HG03025 (cell line): Measurements from ENCODE around the gene IL17C.

ENCODE experiments used
- ATAC-seq: cut with Tn5 transposase; IDR thresholded peaks from one replicate; pipeline ENCODE4 v1.9.1; 2021; ENCODE audit warnings: mild to moderate bottlenecking, moderate library complexity; ENCODE audit not compliant: unreplicated experiment, low FRiP score

Gene IL17C

DNA sequence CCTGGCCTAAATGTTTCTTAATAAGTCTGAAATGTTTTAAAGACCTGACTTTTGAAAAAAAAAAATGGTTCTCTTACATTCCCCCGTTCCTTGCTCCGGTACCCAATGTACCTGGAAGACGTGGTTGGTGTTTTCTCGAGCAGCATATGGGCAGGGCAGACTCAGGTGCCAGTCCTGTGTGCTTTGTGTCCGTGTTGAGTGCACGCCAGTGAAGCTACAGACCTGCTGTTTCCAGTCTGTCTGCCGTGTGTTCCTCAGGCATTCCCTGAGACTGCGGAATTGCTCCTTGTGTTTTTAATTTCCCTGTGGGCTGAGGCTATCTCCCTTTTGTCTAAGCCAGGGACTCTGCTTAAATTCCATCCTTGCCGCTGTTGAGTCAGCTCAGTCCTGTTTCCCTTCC lies 11.7 kb upstream of the IL17C start:
- no peak for ATAC-seq

DNA sequence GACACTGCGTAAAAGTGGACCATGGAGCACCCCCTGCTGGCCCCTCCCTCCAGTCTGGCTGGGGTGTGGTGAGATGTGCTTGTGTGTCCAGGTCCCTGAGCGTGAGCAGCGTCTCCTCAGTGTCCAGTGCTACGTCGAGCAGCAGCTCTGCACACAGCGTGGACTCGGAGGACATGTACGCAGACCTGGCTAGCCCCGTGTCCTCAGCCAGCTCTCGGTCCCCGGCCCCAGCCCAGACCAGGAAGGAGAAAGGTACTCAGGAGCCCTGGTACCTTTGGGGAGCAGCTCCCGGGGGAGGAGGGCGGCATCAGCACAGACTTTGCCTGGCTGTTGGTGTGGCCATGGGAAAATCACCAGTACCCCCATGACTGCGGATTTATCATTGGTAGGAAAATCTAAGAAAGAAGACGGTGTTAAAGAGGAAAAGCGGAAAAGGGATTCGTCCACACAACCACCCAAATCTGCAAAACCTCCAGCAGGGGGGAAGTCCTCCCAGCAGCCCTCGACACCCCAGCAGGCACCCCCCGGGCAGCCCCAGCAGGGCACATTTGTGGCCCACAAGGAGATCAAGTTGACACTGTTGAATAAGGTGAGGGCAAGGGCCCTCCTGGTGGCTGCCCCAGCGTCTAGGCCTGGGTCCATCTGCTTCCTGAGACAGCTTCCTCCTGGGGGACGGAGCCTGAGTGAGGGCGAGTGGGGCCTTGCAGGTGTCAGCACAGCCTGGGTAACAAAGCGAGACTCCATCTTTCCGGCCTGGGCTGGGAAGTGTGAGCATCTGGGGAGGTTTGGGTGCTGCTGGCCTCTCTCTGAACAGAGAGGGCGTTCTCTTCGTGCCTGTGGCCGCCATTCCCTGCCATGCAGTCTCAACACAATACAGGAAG lies 10.6 kb upstream of the IL17C start:
- ATAC-seq = no peak

DNA sequence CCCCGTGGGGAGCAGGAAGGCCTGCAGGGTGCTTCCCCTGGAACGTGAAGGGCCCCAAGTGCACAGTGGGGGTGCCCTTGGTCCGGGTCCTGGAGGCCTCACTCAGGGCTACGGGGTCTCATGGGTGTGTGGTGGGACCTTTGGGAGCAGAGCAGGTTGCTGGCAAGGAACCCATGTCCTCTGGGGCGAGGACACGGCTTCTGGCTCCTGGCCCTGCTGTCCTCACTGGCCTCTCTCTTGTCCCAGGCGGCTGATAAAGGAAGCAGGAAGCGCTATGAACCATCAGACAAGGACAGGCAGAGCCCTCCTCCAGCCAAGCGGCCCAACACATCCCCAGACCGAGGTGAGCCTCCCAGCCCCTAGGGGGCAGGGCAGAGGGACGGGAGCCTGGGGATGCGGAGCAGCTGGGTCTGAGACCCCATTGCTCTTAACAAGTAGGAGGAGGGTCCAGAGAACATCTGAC lies 9.8 kb upstream of the IL17C start:
- no peak for ATAC-seq

DNA sequence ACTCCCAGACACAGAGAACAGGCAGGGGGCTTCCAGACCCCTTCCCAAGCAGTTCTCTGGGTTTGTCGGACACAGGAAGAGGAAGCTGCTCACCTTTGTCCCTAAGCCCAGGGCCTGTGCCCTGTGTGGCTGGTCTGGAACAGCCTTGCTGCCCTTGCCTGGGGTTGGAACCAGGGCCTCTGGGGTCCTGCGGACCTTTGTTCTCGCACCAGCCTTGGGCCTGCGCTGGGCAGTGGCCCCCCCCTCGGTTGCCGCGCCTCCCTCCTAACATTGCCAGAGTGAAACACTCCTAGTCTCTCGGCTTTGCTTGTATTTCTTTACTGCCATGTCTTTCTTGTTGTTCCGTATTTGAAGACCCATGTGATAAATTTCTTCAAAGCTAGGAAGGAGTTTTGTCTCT lies 8.5 kb upstream of the IL17C start:
- no peak for ATAC-seq

DNA sequence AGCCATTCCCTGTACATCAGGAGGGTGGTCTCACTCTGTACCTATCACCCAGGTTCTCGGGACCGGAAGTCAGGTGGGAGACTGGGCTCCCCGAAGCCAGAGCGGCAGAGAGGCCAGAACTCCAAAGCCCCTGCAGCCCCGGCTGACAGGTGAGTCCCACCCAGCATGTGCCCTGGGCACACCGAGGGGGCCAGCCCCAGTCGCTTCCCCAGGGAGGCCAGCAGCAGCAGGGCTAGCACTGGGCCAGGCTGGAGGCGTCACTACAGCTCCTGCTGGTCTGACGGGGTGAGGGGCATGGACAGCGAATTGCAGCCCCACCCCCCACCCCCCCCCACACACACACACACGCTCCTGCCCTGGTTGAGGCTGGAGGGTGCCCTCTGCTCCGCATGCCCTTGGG lies 7.9 kb upstream of the IL17C start:
- ATAC-seq = no peak

DNA sequence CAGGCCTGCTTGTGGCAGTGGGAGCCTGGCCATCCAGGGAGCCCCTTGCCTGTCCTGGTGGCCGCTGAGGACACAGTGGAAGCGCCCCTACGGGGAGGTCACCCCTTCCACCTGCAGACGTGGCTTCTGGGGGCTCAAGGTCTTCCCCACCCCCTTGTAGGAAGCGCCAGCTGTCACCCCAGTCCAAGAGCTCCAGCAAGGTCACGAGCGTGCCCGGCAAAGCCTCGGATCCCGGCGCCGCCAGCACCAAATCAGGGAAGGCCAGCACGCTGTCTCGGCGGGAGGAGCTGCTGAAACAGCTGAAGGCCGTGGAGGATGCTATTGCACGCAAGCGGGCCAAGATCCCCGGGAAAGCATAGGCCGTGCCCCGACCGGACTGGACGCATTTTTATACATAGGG lies 7.4 kb upstream of the IL17C start:
- ATAC-seq = no peak

DNA sequence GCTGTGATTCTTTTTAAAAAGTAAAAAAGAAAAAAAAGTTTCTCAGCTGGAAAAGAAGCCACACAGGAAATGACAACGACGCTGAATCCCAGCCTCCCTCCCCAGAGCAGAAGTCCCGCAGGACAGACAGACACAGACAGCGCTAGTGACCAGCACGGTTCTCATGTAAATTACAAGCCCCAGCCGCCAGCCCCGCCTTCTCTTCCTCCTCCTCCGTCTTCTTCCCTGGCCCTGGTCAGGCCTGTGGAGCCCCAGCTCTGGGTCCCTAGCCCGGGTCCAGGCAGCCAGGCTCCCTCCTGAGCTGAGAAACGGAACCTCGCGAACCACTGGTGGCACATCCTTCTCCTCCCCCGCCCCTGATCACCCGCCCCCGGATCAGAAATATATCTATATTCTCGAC lies 7.0 kb upstream of the IL17C start:
- no peak for ATAC-seq

DNA sequence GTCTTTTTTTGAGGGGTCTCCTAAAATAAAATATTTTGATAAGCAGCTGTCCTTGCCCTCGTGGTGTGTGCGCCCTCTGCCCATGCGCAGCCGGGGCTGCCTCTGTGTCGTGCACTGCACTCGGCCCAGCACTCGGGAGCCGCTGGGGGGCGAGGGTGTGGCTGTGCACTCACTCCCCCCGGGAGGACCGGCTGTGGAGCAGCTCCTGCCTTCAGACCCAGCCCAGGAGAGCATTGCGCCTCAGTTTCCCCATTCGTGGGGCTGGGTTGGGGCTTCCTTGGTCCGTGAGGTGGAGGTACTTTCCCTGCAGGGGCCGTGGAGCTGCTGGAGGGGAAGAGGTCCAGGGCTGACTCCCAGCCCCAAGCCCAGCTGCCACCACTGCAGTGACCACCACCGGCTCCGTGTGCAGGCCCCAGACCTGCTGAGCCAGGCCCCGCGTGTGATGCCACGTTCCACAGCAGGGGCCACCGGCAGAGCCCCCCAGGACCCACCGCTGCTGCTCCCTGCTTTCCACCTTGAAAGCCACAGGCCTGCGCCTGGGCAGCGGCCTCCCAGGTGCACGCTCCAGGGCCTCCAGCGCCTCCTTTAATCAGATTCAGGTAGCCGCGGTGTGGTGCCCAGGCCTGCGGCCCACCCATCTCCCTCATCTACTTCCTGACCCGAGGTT lies 6.3 kb upstream of the IL17C start:
- ATAC-seq = no peak

DNA sequence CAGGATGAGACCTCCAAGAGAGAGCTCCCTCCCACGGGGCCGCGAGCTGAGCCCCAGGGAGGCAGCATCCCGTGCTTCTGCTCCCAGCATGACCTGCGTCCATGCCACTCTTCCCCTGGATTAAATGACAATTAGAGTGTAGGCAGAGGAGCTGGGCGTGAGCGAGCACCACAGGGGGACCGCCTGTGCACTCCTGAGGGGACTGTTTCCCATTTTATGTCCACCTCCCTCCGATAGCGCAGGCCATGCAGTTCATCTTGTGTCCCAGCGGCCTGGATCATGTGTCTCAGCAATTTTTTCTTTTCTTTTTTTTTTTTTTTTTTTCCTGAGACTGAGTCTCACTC lies 5.8 kb upstream of the IL17C start:
- ATAC-seq = no peak

DNA sequence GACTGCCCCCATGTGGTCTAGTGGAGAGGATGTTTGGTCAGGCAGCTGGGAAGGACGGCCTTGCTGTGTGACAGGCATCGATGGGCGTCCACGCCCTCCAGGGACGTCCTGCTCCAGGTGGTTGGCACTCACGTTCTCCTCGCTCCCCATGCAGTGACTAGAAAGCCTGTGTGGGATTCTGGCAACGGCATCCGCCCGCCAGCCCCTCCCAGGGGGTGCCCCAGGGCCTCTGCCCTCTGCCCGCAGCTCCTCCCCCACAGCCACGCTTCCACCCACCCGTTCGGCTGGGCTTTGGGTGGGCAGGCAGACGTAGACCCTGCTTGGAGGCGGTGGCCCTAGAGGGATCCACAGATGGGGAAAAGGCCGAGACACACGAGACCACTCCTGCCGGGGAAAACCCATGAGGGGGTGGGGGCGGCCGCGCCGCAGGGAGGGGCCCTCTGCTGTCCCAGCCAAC lies 4.7 kb upstream of the IL17C start:
- ATAC-seq = no peak

DNA sequence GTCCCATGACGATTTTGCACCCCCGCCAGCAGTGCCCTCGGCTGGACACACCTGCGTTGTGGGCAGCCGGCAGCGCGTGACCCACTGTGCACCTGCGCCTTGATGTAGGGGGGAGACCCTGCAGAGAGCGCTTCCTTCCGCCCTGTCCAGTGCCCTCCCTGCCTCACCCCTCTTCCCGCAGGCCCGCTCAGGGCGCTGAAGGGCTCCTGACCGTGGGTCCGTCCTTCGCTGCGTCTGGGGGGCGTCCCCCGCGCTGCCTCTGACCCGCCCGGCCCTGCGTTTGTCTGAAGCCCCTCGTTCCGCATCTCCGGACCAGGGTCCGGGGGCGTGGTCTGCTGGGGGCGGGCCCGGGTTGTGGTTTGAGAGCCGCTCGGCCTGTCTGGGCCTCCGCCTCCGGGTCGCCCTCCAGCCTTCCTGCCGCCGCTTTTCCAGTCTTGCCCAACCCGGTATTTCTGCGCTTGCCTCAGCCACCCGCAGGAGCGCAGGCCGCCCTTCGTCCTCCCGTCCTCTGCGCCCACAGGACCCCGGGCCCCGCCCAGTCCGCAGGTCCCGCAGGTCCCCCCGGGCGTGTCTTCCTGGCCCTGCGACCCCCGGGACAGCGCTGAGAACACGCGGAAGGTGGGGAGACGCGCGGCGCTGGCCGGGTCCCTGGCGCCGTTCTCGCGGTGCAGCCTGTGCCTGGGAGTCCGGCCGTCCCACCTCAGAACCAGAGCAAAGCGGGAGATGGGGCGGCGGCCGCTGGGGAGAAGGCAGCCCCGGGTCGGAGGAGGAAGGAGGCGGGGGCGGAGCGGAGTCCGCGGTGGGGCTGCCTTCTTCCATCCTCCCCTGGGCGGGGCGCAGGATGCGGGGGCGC lies 4.0 kb upstream of the IL17C start:
- no peak for ATAC-seq

DNA sequence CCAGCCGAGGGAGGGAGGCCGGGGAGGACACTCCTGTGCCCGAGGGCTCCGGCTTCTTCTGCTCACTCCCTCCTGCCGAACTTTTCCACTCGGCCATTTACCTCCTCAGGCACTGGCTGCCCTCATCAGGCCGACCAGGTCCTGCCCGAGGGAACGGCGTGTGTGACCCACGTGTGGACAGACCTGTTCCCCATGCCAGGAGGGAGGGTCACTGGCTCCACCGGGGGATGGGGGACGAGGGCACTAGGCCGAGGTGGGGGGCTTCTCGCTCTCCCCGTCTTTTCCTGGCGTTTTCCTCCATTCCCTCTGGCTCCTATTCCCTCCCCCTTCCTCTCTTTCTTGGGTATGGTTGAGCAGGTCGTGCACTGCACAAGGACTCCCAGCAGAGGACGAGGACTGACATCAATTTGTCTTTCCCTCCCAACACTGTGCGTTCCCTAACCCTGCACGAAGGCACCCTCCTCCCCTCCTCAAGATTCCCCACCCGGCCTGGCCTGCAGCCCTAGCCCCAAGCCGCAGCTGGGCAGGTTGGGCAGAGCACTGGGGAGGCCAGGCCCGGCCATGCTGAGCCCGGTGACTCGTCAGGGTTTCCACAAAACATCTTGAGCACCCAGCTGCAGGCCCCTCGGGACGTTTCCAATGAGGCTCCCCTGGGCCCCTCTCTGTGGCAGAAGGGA lies 3.2 kb upstream of the IL17C start:
- ATAC-seq = no peak

DNA sequence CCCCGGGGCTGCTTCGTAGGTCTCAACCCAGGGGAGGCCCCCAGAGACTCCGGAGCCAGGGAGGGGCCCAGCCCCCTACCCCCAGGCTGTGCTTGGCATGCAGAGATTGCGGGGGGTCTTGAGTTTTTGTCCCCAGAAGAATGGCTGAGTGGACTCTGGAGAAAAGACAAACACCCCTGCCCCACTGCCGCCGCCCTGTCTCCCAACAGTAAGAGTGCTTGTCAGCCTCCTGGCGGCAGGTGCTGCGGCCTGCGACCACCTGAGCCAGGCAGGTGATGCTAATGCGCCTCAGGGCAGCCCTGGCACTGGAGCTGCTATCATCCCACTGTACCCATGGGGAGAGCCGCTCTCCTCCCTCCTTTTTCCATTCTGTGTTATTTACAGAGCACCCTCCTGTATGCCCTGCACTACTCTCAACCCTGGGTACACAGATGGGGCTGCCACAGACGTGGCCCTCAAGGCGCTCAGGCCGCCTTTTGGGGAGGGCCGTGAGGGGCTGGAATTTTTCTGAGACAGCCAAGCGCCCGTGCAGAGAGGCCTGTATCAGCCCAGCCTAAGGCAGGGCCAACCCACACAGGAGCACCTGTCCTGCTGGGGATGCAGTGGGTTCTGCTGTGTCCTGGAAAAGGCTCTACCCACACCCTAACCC lies 2.6 kb upstream of the IL17C start:
- ATAC-seq = no peak

DNA sequence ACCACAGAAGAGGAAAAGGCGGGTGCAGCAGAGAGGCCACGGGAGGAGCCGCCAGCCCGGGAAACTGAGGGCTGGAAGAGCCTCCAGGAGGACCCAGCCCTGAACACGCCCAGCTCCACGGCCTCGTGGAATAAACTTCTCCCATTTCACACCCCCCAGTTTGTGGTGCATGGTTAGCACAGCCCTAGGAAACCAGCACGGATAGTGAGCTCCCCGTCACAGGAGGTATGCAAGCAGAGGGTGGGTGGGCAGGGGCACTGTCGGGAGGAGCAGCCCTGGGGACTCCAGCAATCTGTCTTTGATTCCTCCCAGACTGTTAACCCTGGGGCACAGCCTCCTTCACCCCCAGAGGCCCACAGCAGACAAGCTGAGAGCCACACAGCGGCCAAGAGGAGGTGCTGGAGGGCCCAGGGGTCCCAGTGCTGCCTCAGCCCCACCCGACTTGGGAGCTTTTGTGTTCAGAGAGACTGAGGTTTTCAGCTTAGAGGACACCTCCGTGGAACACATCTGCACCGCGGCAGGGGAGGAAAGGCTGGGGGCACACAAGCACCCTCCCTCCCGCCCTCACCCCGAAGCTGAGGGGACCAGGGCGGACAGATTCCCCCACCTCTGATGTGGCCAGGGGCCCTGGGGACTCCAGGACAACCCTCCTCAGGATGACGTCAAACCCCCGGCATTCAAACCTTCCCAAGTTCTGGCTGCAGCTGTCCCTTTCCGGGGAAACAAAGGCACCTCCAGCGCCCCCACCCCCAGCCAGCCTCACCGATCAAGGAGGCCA lies 1.7 kb upstream of the IL17C start:
- ATAC-seq = no peak

DNA sequence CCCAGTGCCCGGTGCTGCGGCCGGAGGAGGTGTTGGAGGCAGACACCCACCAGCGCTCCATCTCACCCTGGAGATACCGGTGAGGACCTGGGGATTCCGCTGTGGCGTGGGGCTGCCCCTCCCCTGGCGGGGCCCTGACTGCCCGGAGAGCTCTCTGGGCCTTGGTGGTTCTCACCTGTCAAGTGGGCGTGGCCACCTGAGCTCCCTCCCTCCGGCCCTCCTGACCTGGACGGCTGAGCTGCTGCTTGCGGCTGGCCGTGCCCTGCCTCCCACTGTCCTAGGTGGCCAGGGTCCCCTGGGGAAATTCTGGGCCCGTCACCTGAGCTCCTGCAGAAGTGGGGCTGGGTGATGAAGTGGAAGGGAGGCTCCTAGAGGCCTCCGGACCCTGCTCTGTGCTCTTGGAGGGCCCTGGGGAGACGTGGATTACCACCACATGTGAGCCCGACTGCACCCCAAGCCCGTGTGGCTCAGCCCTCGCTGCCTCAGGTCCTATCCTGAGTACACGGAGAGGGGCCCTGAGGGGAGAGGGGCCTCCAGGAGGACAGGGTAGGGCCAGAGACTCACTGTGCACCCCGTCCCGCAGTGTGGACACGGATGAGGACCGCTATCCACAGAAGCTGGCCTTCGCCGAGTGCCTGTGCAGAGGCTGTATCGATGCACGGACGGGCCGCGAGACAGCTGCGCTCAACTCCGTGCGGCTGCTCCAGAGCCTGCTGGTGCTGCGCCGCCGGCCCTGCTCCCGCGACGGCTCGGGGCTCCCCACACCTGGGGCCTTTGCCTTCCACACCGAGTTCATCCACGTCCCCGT lies 1.1 kb downstream of the IL17C start:
- ATAC-seq = no peak

DNA sequence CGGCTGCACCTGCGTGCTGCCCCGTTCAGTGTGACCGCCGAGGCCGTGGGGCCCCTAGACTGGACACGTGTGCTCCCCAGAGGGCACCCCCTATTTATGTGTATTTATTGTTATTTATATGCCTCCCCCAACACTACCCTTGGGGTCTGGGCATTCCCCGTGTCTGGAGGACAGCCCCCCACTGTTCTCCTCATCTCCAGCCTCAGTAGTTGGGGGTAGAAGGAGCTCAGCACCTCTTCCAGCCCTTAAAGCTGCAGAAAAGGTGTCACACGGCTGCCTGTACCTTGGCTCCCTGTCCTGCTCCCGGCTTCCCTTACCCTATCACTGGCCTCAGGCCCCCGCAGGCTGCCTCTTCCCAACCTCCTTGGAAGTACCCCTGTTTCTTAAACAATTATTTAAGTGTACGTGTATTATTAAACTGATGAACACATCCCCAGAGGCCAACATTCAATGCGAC lies 1.7 kb downstream of the IL17C start:
- no peak for ATAC-seq

DNA sequence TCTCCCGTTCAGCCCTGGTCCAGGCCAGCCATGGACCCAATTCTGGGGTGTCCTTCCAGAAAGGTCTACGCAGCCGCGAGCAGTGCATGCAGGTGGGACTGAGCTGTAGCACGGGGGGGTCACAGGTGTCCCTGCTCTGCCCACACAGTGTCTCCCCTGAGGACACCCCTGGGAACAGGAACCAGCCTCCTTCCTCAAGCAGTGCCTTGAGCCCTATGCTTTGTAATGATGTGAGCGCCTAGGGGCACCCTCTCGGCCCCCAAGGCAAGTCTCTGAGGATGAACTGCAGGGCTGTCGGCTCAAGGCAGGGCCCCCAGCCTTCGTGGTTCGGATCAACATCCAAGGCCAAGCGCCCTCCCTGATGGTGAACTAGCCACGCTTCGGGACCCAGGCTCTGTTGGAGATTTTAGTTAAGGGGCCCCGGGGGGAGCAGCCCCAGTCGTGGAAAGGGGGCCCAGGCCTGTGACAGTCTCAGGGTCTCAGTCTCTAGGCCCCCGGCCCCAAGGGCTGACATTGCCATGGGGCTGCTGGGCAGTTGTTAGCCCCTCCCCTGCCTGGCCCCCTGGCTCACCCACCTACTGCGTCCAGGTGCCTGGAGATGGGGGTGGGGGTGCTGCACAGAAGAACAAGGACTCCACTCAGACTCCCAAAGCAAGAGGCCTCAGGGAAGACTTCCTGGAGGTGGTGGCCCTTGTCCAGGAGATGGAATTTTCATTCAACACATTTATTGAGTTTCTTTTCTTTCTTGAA lies 2.3 kb downstream of the IL17C start:
- no peak for ATAC-seq
